Activated CD4-positive, CD25-positive, alpha-beta regulatory T cell (primary cell): Measurements from ENCODE around the gene KATNAL1.

Source experiments
- DNase-seq, 4 experiments: peaks; one replicate each; lab custom pipeline; 2025; lab: John Stamatoyannopoulos, UW

KATNAL1 gene

DNA sequence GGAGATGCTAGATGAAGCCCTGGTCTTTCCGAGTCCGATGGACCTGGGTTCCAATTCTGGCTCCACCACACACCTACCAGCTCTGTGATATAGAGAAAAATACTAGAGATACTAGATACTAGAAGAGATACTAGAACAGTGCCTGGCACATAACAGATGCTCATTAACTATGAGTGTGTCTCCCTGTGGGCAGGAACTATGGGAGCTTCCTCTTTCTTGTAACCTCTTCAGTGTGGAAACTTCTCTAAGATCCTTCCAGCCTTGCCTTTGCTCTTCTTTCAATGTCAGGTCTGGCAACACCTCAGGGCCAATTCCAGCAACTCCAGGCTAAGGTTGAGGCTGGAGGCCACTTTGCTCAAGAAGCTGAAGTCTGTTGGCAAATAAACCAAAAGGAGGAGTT is 143.9 kb downstream of the KATNAL1 start:
- DNase-seq: no peak

- DNase-seq: no peak
Measured at GRCh38 chr13:30159446-30159839, 147.9 kb downstream of the KATNAL1 start.

- DNase-seq: no peak
Measured at GRCh38 chr13:30158774-30159445, 148.4 kb downstream of the KATNAL1 start.

DNA sequence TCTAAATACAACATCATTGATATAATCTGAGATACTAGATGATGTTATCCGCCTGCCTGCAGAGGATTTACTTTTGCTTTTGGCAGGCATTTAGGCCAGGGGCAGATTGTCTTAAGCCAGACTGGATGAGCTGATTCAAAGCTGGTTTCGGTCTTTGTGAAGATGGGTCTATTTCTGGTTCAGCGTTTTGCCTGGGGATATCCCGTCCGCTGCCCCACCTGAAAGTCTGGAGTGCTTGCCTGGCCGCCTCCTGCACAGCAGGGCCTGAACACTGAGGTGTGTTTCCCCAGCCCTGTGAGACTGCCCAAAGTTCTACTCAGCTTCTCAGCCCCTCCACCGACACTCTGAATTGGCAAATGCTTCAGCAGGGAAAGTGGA is 149.7 kb downstream of the KATNAL1 start:
- DNase-seq: no peak

DNA sequence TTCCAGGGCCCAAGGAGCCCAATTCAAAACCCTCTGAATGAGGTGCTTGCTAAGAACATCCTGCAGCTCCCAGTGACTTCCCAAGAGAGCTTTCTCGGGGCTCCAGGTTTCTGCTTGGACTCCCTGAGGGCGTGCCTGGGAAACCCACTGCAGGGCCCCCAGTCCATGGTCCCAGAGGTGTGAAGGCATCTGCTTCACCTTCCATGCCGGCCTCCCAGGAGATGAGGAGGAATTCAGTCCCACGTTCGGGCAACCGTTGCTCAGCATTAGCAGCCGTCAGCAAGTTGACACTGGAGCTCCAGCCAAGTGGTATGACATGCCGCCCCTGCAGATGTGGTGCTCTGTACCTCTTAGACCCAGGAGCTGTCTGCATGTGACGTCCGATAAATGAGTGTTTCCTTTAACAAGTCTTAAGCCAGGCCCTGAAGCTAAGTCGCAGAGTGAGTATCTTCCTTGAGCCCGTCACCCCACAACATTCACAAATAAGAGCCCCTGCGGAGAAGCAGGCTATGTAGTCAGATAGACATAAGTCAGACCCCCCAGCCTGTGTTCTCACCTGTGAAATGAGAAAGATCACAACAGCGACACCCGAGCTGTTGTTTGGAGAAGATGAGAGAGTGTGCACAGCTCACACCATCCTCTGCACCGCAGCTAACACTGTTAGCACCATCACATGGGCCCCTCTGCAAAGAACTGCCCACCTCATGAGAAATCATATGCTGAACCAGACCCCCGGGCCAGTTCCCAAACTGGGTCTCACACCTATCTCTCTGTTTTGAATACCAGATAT is 150.3 kb downstream of the KATNAL1 start:
- DNase-seq: no peak

DNA sequence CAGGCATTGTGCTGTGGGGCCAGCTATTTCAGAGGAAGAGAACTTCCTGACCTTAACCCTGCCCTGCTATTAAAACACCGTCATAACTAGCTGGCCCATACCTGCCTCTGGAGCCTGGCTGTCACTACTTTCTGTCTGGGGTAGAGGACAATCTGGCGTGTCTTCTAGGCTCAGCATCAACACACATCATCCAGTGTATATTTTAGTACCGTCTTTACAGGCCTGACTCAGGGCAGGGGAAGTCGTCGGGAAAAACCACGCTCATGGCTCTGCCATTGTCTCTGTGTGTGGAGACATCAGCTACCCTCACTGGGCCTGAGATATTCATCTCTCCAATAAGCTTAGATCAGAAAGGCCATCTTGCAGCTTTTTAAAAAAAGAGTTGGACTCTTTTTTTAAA is 151.1 kb downstream of the KATNAL1 start:
- no peak for DNase-seq

DNA sequence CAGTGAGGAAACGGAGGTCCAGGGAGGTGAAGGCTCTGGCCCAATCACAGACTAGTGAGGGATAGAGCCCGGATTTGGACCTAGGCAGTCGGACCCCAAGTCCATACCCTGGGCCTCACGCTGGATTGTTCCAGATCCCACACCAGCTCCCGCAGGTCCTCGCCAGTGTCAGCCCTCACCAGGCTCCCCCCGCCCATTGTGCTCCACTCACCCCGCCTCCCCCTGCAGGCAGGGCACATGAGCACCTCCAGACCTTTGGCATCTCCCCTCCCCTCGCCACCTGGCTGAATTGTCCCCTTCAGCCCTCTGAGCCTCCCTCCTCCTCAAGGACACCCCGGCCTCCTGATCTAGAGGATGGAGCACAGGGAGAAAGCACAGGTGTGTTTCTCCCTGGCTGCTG is 152.4 kb downstream of the KATNAL1 start:
- DNase-seq: no peak

DNA sequence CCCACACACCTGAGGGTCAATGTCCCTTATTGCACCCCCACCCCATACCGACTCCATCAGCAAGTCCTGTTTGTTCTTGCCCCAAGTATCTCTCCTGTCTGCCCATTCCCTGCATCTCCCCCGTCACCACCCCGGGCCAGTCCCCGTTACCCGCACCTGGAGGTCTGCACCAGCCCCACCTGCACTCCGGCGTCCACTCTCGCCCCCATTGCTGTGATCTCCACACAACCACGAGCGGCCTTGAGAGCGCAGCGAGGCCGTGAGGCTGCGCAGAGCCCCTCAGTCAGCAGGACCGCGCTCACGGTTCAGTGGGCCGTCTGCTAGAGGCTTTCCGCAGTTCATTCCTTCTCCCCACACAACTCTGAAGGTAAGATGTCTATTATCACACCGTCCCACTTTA is 152.8 kb downstream of the KATNAL1 start:
- no peak for DNase-seq

- no peak for DNase-seq
Measured at GRCh38 chr13:30153545-30154426, 153.6 kb downstream of the KATNAL1 start.
